IMR-90 (cell line): Measurements from ENCODE around the gene FIS1. TPM values are rescaled to one million over a fixed set of nuclear protein-coding genes. Genes with fewer than 3 reads are reported as not detected.
"Not testable (repeated sequence)": the region's sequence is repeated elsewhere in the genome, so short reads cannot be mapped to it uniquely, and the experiment has no call there.

Experiments used
- ATAC-seq: fragments of 200-7000 bp; cut with Tn5 transposase; 2 replicates; pipeline ENCODE4 v1.9.1; 2020; ENCODE audit warnings: low read depth, mild to moderate bottlenecking, moderate library complexity
- BruUV-seq: library from RNA; stranded (reverse); fragments of 400-500 nt; replicated peaks from 2 replicates; lab custom pipeline; 2021; lab: Mats Ljungman, UMichigan
- CTCF ChIA-PET: fragments of 300-600 bp; formaldehyde crosslinking; extraction: SDS; loops from one replicate; lab custom pipeline; 2021; ENCODE audit warnings: antibody characterized with exemption; lab: Yijun Ruan, JAX
- POLR2A ChIA-PET: fragments of 300-600 bp; sonication (Branson Sonifier 250); formaldehyde crosslinking; loops from one replicate; lab custom pipeline; 2022; ENCODE audit warnings: antibody characterized with exemption; ENCODE audit not compliant: unreplicated experiment; lab: Charles Lee
- DNase-seq: peaks from one replicate; pipeline ENCODE4 v3.0.0; 2013
- H2AFZ ChIP-seq: replicated peaks from 2 replicates; pipeline ENCODE3; 2013; ENCODE audit warnings: low read length, mild to moderate bottlenecking; ENCODE audit not compliant: poor library complexity
- H2AK5ac ChIP-seq: 2 replicates; pipeline ENCODE4 v1.6.1; 2013; ENCODE audit warnings: low read depth, low read length, inconsistent platforms
- H2AK9ac ChIP-seq: replicated peaks from 2 replicates; pipeline ENCODE3; 2013; ENCODE audit warnings: mild to moderate bottlenecking, low read depth, low read length, moderate library complexity; ENCODE audit not compliant: poor library complexity
- H2BK120ac ChIP-seq: 2 replicates; pipeline ENCODE4 v1.6.1; 2013; ENCODE audit warnings: low read depth, low read length, inconsistent platforms
- H2BK15ac ChIP-seq: 3 replicates; pipeline ENCODE4 v1.6.1; 2013; ENCODE audit warnings: low read depth, low read length, inconsistent platforms
- H2BK20ac ChIP-seq: 2 replicates; pipeline ENCODE4 v1.6.1; 2013; ENCODE audit warnings: low read depth, mild to moderate bottlenecking, inconsistent platforms, low read length, moderate library complexity
- H2BK5ac ChIP-seq: 2 replicates; pipeline ENCODE4 v1.6.1; 2013; ENCODE audit warnings: mild to moderate bottlenecking, low read depth, low read length, inconsistent platforms; ENCODE audit not compliant: poor library complexity, severe bottlenecking
- H3K14ac ChIP-seq: replicated peaks from 2 replicates; pipeline ENCODE4 v1.6.1; 2013; ENCODE audit warnings: low read depth, low read length, inconsistent platforms
- H3K18ac ChIP-seq: 2 replicates; pipeline ENCODE4 v1.6.1; 2013; ENCODE audit warnings: low read depth, low read length, control low read depth
- H3K23ac ChIP-seq: 2 replicates; pipeline ENCODE4 v1.6.1; 2013; ENCODE audit warnings: low read depth, low read length, inconsistent platforms
- H3K27ac ChIP-seq: 2 replicates; pipeline ENCODE4 v1.5.1; 2013; ENCODE audit warnings: mild to moderate bottlenecking, control low read depth, low read length; ENCODE audit not compliant: insufficient read depth
- H3K27me3 ChIP-seq: 2 replicates; pipeline ENCODE4 v1.6.1; 2013; ENCODE audit warnings: low read length; ENCODE audit not compliant: control insufficient read depth, insufficient read depth
- H3K36me3 ChIP-seq: 2 replicates; pipeline ENCODE4 v1.6.1; 2013; ENCODE audit warnings: low read length, mixed read lengths; ENCODE audit not compliant: control insufficient read depth, insufficient read depth
- H3K4ac ChIP-seq: 2 replicates; pipeline ENCODE4 v1.6.1; 2013; ENCODE audit warnings: low read depth, low read length, inconsistent platforms
- H3K4me1 ChIP-seq: 2 replicates; pipeline ENCODE4 v1.6.1; 2013; ENCODE audit warnings: low read length, mixed read lengths; ENCODE audit not compliant: control insufficient read depth, insufficient read depth
- H3K4me2 ChIP-seq: 2 replicates; pipeline ENCODE4 v1.6.1; 2013; ENCODE audit warnings: low read depth, mild to moderate bottlenecking, control low read depth, low read length, moderate library complexity
- H3K4me3 ChIP-seq: 2 replicates; pipeline ENCODE4 v1.5.1; 2013; ENCODE audit warnings: low read depth, mild to moderate bottlenecking, control low read depth, low read length, moderate library complexity; ENCODE audit not compliant: insufficient read depth
- H3K56ac ChIP-seq: 2 replicates; pipeline ENCODE4 v1.6.1; 2013; ENCODE audit warnings: low read length, inconsistent platforms; ENCODE audit not compliant: insufficient read depth; ENCODE audit errors: extremely low read depth
- H3K79me1 ChIP-seq, 2 experiments: 2 replicates each; pipeline ENCODE4 v1.6.1; 2013; ENCODE audit warnings: low read length in 2 of 2, inconsistent platforms in 1 of 2, low read depth in 1 of 2
- H3K9ac ChIP-seq: 2 replicates; pipeline ENCODE4 v1.6.1; 2013; ENCODE audit warnings: low read depth, low read length, control low read depth
- H3K9me1 ChIP-seq: 2 replicates; pipeline ENCODE4 v1.6.1; 2013; ENCODE audit warnings: low read length, inconsistent platforms; ENCODE audit not compliant: insufficient read depth
- H3K9me3 ChIP-seq: 2 replicates; pipeline ENCODE4 v1.6.1; 2013; ENCODE audit warnings: low read length; ENCODE audit not compliant: control insufficient read depth, insufficient read depth
- H4K20me1 ChIP-seq: 2 replicates; pipeline ENCODE4 v1.6.1; 2013; ENCODE audit warnings: low read length, inconsistent platforms; ENCODE audit not compliant: insufficient read depth
- H4K5ac ChIP-seq: 2 replicates; pipeline ENCODE4 v1.6.1; 2013; ENCODE audit warnings: mild to moderate bottlenecking, low read depth, low read length, control low read depth
- H4K8ac ChIP-seq, 2 experiments: 2 replicates each; pipeline ENCODE4 v1.6.1; 2013; ENCODE audit warnings: low read depth in 2 of 2, low read length in 2 of 2, control low read depth in 1 of 2, inconsistent platforms in 1 of 2
- H4K91ac ChIP-seq: 2 replicates; pipeline ENCODE4 v1.6.1; 2013; ENCODE audit warnings: low read depth, low read length, inconsistent platforms; ENCODE audit not compliant: insufficient read depth
- WGBS, 2 experiments: methylation state at CpG; one replicate each; pipeline versions ENCODE4 v1.1.5 to v1.1.7; 2013; ENCODE audit warnings: missing lambda C conversion rate in 2 of 2; ENCODE audit not compliant: insufficient read length in 1 of 2; ENCODE audit errors: extremely low coverage in 2 of 2; 5-methylcytosine and 5-hydroxymethylcytosine counted together
- dilution Hi-C: fragments of 300-500 bp; cut with HindIII; formaldehyde crosslinking; loops from one replicate; pipeline ENCODE4 v1.14.3; 2018; ENCODE audit warnings: low sequenced_read_pairs; ENCODE audit not compliant: unreplicated experiment
- in situ Hi-C: fragments of 300-500 bp; cut with MboI; formaldehyde crosslinking; loops from 3 replicates; pipeline ENCODE4 v1.14.3; 2019; ENCODE audit warnings: low sequenced_read_pairs, inconsistent platforms, mixed read lengths
- intact Hi-C: fragments of 100-400 bp; cut with micrococcal nuclease; formaldehyde crosslinking; loops from 2 replicates; pipeline ENCODE4 v1.10.0; 2022
- polyA plus RNA-seq, 3 experiments: library from polyadenylated mRNA; depleted of rRNA; stranded (reverse); fragments of >200 nt; gene quantifications; 2 replicates each; pipeline ENCODE4 v1.2.3, GENCODE V29; 2012; ENCODE audit warnings: low replicate concordance in 1 of 3
- total RNA-seq: library from RNA; depleted of rRNA; stranded (reverse); fragments of >200 nt; gene quantifications from 2 replicates; pipeline ENCODE4 v1.2.3, GENCODE V29; 2012

FIS1 gene
- total and polyA plus RNA-seq, 2 of the 4 experiments (the other 2 are of a cell fraction): 293 to 489 TPM

DNA sequence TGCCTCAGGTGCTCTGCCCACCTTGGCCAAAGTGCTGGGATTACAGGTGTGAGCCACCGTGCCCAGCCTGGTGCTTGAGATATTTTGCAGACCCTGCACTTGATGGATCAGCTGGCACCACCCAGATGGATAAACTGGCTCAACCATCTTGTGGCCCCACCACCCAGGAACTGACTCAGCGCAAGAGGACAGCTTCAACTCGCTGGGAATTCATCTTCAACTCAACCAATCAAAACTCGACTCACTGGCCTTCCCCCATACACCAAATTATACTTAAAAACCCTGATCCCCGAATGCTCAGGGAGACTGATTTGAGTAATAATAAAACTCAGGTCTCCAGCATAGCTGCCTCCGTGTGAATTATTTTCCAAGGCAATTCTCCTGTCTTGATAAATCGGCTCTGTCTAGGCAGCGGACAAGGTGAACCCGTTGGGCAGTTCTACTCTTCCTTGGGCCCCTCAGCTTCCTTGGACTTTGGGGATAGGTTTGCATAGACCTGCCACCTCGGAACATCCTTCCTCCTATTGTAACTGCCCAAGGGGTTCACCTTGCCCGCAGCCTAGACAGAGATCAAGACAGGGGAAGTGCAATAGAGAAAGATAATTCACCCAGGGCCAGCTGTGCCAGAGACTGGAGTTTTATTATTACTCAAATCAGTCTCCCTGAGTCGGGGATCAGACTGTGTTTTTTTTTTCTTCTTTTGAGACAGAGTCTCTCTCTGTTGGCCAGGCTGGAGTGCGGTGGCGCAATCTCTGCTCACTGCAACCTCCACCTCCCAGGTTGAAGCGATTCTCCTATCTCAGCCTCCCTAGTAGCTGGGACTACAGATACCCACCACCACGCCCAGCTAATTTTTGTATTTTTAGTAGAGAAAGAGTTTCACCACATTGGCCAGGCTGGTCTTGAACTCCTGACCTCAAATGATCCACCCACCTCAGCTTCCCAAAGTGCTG is 48.5 kb upstream of the FIS1 start:
- peaks cover 55% of the 10 kb centered on the region for H3K27me3 ChIP-seq
- H3K27ac ChIP-seq, H3K4ac ChIP-seq, POLR2A ChIA-PET, H2BK15ac ChIP-seq, H2BK20ac ChIP-seq, H4K8ac ChIP-seq, H3K79me1 ChIP-seq, H2AK5ac ChIP-seq, H4K91ac ChIP-seq, H3K23ac ChIP-seq, BruUV-seq, ATAC-seq, H3K4me2 ChIP-seq, H2BK120ac ChIP-seq, H3K56ac ChIP-seq, H3K4me1 ChIP-seq, H4K20me1 ChIP-seq, H4K5ac ChIP-seq, H3K4me3 ChIP-seq, H3K9ac ChIP-seq, DNase-seq, H3K18ac ChIP-seq, dilution Hi-C loops, intact Hi-C loops, H3K36me3 ChIP-seq, H2AK9ac ChIP-seq, H2AFZ ChIP-seq, H3K9me1 ChIP-seq, H2BK5ac ChIP-seq, H3K9me3 ChIP-seq, H3K14ac ChIP-seq: not testable (repeated sequence)
- in situ Hi-C loops: loop anchor here (25.0 kb wide), 1 partner anchor 1306 kb away; the partner anchor contains the start of gene AZGP1
- WGBS, 2 experiments: no CpG with 5 or more reads among the region's 16 CpGs
- CTCF ChIA-PET: interaction anchor here (1.5 kb wide), 1 partner anchor 11 kb away, joined by 4 read pairs; no protein-coding TSS in a partner anchor

DNA sequence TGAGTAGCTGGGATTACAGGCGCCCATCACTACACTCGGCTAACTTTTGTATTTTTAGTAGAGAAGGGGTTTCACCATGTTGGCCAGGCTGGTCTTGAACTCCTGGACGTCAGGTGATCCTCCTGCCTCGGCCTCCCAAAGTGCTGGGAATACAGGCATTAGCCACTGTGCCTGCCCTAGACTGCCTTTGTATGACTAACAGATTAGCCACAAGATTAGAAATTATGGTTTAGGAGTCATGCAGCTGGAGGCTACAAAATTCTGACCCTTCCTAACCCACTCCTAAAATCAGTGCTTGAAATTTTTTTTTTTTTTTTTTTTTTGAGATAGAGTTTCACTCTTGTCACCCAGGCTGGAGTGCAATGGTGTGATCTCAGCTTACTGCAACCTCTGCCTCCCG is 47.7 kb upstream of the FIS1 start:
- ATAC-seq, dilution Hi-C loops, H2AFZ ChIP-seq, H2AK5ac ChIP-seq, intact Hi-C loops, H2BK20ac ChIP-seq, H2AK9ac ChIP-seq, H3K4ac ChIP-seq, H3K27ac ChIP-seq, BruUV-seq, H2BK5ac ChIP-seq, H2BK15ac ChIP-seq, H3K4me3 ChIP-seq, H4K5ac ChIP-seq, H4K20me1 ChIP-seq, H3K4me1 ChIP-seq, H3K23ac ChIP-seq, H3K4me2 ChIP-seq, H3K9me3 ChIP-seq, H3K79me1 ChIP-seq, H4K91ac ChIP-seq, H2BK120ac ChIP-seq, H3K9ac ChIP-seq, DNase-seq, H3K14ac ChIP-seq, H3K9me1 ChIP-seq, H3K36me3 ChIP-seq, H3K56ac ChIP-seq, H3K18ac ChIP-seq, H4K8ac ChIP-seq, POLR2A ChIA-PET: not testable (repeated sequence)
- peaks cover 56% of the 10 kb centered on the region for H3K27me3 ChIP-seq
- CTCF ChIA-PET: interaction anchor here (0.6 to 2.6 kb wide), 3 partner anchors 10 to 149 kb away, joined by 3 to 7 read pairs (median 4); no protein-coding TSS in a partner anchor
- in situ Hi-C loops: loop anchor here (25.0 kb wide), 1 partner anchor 1305 kb away; the partner anchor contains the start of gene AZGP1
- WGBS, 2 experiments: no CpG with 5 or more reads among the region's 5 CpGs
